ENCODE measurements around the gene HYAL2. TPM values are rescaled to one million over a fixed set of nuclear protein-coding genes. Genes with fewer than 3 reads are reported as not detected.

Gene HYAL2, protein sequence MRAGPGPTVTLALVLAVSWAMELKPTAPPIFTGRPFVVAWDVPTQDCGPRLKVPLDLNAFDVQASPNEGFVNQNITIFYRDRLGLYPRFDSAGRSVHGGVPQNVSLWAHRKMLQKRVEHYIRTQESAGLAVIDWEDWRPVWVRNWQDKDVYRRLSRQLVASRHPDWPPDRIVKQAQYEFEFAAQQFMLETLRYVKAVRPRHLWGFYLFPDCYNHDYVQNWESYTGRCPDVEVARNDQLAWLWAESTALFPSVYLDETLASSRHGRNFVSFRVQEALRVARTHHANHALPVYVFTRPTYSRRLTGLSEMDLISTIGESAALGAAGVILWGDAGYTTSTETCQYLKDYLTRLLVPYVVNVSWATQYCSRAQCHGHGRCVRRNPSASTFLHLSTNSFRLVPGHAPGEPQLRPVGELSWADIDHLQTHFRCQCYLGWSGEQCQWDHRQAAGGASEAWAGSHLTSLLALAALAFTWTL
- polyA plus RNA-seq (2011; rRNA removed) (46.6 and 59.7 TPM in 2 replicates), polyA minus RNA-seq (2011; rRNA and poly(A)+ RNA removed) (29.2 and 44.3 TPM in 2 replicates)

DNA sequence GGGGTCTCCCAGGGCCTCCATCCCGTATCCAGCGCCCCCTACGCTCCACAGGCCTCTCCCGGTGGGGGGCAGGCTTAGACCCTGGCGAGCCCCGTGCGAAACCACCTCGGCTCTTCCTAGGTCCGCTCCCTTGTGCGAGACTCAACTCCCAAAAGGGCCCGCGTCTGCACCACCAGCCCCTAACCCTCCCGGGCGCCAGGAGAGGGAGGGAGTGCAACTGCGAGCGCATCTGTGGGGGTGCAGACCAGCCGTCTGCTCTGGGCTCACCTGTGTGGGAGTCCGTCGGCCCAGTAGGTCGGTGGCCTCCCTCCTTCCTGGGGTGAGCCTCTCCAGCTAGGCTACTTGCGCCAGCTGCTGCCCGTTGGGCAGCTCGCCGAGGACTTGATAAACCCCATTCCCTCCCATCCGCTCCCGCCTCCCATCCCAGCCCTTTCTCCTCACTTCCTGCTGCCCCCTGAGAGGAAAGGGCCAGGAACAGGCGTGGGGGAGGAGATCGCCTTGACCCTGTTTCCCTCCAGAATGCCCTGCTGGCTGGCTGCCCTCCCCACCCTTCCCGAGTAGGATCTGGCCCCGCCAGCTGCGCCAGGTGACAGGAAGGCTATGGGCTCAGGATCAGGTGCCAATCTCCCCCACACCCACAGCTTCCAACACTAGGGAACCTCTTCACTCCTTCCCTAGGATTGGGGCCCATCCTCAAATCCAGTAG, at the start of gene HYAL2:
Gene HYAL2 (minus strand): TSS at position 360 of the 706 bp plus-strand sequence. CDS start 2,256 bp downstream, outside the sequence.
- ChIA-PET POLR2A (no interaction called here), CTCF (interaction anchor here (0.7 to 1.4 kb wide), 2 partner anchors 14 to 62 kb away, joined by 3 read pairs; no protein-coding TSS in a partner anchor)
- TF ChIP-seq CTCF (IDR thresholded peaks at IDR 0.05; ENCODE audit: low read depth, low read length) = no peak
- DNase-seq (ENCODE audit: low read depth, low spot score) = no peak
- H3K27me3 ChIP-seq (ENCODE audit: control insufficient read depth, insufficient read depth, low read length) = no peaks in the 10 kb centered on the region
- H3K4me3 ChIP-seq (ENCODE audit: low read depth, low read length) = peak within 1 kb of the TSS; percentile 83
- no peaks in the 10 kb centered on the region; the same call in 1 of the 2 replicates for H3K9me3 ChIP-seq (ENCODE audit: control insufficient read depth, insufficient read depth, low read length)
- H3K27ac ChIP-seq (ENCODE audit: low read depth, low read length) = peak within 1 kb of the TSS; percentile 93

- H3K27me3 ChIP-seq (ENCODE audit: control insufficient read depth, insufficient read depth, low read length) = peaks cover 40% of the 10 kb centered on the region
- TF ChIP-seq CTCF (IDR thresholded peaks at IDR 0.05; ENCODE audit: low read depth, low read length) = no peak
- H3K27ac ChIP-seq (ENCODE audit: low read depth, low read length) = no peak overlapping the region
- ChIA-PET POLR2A (no interaction called here), CTCF (interaction anchor here (0.5 to 2.0 kb wide), 4 partner anchors 24 to 179 kb away, joined by 3 to 10 read pairs (median 3); no protein-coding TSS in a partner anchor)
- H3K9me3 ChIP-seq (ENCODE audit: control insufficient read depth, insufficient read depth, low read length) = no peaks in the 10 kb centered on the region
- DNase-seq (ENCODE audit: low read depth, low spot score) = no peak
- no peak overlapping the region for H3K4me3 ChIP-seq (ENCODE audit: low read depth, low read length)
Observed at GRCh38 chr3:50371133-50371685, 48.7 kb upstream of the HYAL2 start.

- Histone ChIP-seq H3K9me3 (ENCODE audit: control insufficient read depth, insufficient read depth, low read length) (peaks cover under 1% of the 10 kb centered on the region; the same call in 1 of the 2 replicates), H3K27me3 (ENCODE audit: control insufficient read depth, insufficient read depth, low read length) (peaks cover 45% of the 10 kb centered on the region), H3K27ac (ENCODE audit: low read depth, low read length) (no peak overlapping the region), H3K4me3 (ENCODE audit: low read depth, low read length) (no peak overlapping the region)
- no peak for DNase-seq (ENCODE audit: low read depth, low spot score)
- CTCF ChIA-PET = interaction anchor here (0.6 to 2.0 kb wide), 3 partner anchors 169 to 179 kb away, joined by 3 to 10 read pairs (median 3); no protein-coding TSS in a partner anchor
- POLR2A ChIA-PET = no interaction called here
- TF ChIP-seq CTCF (IDR thresholded peaks at IDR 0.05; ENCODE audit: low read depth, low read length) = peak; percentile 21; the same call in 1 of the 2 replicates
Observed at GRCh38 chr3:50370594-50370993, 48.0 kb upstream of the HYAL2 start.

GRCh38 chr3:50369012-50369670, 46.6 kb upstream of the HYAL2 start:
- POLR2A ChIA-PET = no interaction called here
- no peak overlapping the region for H3K27ac ChIP-seq (ENCODE audit: low read depth, low read length)
- DNase-seq (ENCODE audit: low read depth, low spot score) = no peak
- H3K4me3 ChIP-seq (ENCODE audit: low read depth, low read length) = no peak overlapping the region
- H3K9me3 ChIP-seq (ENCODE audit: control insufficient read depth, insufficient read depth, low read length) = peaks cover 3% of the 10 kb centered on the region; the same call in 1 of the 2 replicates
- CTCF ChIA-PET = no interaction called here
- no peak for TF ChIP-seq CTCF (IDR thresholded peaks at IDR 0.05; ENCODE audit: low read depth, low read length)
- H3K27me3 ChIP-seq (ENCODE audit: control insufficient read depth, insufficient read depth, low read length) = peaks cover 37% of the 10 kb centered on the region
